Measurements from ENCODE around the gene JMJD1C.

DNA sequence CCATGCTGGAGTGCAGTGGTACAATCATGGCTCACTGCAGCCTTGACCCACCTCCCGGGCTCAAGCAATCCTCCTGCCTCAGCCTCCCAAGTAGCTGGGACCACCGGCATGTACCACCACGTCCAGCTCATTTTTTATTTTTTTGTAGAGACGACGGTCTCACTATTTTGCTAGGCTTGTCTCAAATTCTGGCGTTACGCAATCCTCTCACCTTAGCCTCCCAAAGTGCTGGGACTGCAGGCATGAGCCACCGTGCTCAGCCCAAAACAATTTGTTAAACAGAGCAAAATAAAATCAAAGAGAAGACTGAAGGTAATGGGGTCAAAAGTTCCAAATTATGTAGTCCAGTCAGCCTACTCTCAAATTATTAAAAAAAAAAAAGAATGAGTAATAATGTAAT is 8.7 kb upstream of the JMJD1C start:
- TF ChIP-seq, protein P1, sequence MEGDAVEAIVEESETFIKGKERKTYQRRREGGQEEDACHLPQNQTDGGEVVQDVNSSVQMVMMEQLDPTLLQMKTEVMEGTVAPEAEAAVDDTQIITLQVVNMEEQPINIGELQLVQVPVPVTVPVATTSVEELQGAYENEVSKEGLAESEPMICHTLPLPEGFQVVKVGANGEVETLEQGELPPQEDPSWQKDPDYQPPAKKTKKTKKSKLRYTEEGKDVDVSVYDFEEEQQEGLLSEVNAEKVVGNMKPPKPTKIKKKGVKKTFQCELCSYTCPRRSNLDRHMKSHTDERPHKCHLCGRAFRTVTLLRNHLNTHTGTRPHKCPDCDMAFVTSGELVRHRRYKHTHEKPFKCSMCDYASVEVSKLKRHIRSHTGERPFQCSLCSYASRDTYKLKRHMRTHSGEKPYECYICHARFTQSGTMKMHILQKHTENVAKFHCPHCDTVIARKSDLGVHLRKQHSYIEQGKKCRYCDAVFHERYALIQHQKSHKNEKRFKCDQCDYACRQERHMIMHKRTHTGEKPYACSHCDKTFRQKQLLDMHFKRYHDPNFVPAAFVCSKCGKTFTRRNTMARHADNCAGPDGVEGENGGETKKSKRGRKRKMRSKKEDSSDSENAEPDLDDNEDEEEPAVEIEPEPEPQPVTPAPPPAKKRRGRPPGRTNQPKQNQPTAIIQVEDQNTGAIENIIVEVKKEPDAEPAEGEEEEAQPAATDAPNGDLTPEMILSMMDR (IDR thresholded peaks at IDR 0.05), result no peak
- TF ChIP-seq POLR2A (IDR thresholded peaks at IDR 0.05), result no peak
- TF ChIP-seq POLR2AphosphoS5 (IDR thresholded peaks at IDR 0.05), result no peak
